HL-60/S4 (cell line): ENCODE measurements around the gene CLDN6.

Experiments used
- in situ Hi-C: fragments of 300-500 bp; cut with MboI; formaldehyde crosslinking; loops from 2 replicates; pipeline ENCODE4 v1.14.3; 2022; ENCODE audit warnings: low sequenced_read_pairs

The CLDN6 gene

DNA sequence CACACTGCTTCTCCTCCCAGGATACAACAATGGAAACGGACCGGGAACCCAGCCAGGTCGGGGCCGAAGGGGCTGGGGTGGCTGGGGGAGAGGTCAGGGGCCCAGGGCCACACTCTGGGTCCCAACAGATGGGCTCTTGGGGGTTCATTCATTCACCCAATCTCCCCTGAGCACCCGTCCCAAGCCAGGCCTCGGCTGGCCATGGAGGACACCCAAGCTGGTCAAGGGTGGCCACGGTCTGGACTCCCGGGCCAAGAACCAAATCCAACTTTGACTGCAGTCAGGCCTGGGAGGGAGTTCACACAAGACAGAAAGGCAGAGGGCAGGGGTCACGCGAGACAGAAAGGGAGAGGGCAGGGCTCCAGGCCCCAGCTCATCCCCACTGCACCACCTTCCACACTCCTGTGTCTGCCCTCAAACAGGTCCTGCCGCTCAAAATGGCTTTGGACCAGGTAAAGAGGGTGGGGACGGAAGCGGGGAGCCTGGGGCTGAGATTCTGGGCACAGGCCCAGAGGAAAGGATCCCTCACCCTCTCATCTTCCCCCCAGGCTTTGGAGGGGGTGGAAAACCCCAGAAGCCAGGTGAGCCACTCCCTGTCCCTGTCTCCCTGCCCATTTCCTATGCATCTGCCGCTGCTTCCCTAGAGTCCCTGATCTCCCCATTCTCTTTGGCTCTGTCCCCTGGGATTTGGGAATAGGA is 25.5 kb downstream of the CLDN6 start:
- in situ Hi-C loops: no loop called here

DNA sequence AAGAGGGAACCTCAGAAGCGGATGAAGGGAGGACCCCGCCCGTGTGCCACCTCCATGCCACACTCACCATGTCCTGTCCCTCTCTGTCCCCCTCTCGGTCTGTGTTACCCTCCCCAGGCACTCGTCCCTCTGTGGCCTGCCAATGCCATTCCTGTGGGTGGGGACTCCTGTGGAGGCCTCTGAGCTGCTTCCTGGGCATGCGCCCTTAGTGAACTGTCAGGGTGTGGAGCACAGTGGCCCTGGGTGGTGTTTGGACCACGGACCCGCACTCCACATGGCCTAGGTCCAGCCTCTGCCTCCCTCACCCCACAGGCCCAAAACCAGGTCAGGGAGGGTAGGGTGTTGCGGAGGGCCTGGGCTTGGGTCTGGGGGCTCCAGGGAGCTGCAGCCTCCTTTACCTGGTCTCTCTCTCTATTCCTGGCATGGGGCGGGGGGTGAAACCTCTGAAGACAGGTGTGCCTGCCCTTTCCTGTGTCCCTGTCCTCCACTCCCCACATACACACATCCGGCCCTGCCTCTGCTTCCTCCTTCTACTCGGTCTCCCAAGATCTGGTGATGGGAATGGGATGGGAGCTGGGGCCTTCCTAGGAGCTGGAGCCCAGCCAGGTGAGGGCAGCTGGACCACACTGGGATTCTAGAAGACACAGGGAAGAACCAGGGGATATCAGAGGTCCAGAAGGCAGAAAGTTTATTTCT is 26.3 kb downstream of the CLDN6 start:
- in situ Hi-C loops: no loop called here

DNA sequence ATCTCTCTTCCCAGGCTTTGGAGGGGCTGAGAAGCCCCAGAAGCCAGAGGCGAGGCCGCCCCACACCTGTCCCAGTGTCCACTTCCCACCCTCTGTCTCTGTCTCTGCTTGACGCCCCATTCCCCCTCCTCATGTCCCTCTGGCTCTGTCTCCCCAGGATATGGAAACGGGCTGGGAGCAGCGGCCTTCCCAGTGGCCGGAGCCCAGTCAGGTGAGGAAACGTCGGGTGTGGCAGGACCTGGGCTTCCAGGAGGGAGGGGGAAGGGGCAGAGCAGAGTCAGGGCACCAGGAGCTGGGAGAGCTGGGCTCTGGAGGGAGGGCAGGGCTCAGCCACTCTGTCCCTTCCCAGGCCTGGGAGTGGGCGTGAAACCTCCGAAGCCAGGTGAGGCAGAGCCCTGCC is 27.1 kb downstream of the CLDN6 start:
- in situ Hi-C loops: no loop called here

DNA sequence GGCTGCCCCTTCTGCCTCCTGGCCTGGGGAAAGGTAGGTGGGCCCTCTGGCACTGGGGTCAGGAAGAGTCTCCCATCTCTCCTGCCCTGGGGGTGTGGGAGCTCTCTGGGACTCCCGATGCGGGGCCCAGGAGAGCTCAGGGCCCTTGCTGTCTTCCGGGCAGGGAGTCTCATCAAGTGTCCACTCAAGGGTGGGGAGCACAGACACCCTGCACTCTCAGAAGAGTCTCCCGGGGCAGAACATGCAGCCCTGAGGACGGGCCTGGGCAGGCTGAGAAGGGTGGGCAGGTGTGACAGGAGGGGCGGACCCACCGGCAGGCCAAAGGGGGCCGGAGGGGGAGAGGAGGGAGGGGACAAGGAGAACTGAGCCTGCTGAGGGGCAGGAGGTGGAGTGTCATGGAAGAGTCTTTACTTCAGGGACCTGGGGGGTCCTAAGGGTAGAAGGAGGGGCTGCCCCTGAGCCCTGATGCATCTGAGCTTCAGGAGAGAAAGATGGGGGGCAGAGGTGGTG is 29.3 kb downstream of the CLDN6 start:
- in situ Hi-C loops: no loop called here

DNA sequence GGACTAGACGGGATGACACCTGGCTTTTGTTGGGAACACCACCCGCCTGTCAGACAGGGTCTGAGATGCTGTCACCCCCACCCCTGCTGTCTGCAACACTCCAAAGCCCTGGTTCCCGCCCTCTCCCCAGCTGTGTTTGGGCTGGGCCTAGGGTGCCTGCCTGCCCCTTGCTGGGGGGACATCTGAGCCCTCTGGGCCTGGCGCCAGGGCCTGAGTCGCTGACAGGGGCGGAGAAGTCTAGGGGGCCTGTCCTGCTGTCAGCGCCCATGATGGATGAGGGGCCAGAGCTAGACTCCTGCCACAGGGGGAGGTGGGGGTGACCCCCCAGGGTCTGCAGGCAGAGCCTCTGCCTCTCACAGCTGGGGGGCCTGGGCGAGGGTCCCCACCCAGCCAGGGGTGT is 30.1 kb downstream of the CLDN6 start:
- in situ Hi-C loops: no loop called here

DNA sequence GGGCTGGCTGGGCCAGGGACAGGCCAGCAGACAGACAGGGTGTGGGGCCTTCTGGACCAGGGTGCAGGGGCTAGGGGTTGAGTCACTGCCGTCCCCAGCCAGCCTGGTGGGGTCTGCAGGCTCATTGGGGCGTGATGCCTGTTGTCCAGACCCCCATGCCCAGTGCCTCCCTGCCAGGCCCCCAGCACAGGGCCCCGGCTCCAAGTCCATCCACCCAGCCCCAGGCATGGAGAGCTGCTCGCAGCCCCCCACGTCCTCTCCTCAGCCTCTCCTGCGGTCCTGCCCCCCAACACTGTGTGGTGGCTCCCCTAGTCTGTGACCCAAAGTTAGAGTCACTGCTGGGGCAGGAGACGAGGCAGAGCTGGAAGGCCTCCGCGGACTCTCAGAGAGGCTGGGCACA is 30.7 kb downstream of the CLDN6 start:
- in situ Hi-C loops: no loop called here

DNA sequence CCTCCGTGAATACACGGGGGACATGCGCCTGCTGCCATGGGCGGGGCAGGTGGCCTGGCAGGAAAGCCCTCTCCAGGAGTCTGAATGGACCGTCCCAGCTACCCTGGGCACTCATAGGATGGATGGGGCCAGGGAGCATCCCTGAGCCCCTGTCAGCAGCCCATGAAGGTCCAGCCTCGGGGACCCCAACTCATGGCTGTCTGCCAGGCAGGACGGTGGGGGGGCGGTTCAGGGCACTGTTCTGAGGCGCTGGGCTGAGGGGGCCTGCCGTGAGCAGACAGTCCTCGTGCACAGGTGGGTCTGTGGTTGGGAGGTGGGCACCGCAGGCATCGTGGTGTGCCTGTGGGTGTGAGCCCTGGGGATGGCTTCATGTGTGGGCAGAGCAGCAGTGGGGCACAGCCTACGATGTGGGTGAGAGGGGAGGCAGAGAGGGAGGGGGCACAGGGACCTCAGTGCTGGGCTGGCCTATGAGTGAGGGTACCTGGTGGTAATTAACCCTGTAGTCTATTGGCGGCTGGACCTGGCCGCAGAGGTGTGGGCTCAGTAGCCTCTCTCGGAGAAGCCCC is 31.3 kb downstream of the CLDN6 start:
- in situ Hi-C loops: no loop called here

DNA sequence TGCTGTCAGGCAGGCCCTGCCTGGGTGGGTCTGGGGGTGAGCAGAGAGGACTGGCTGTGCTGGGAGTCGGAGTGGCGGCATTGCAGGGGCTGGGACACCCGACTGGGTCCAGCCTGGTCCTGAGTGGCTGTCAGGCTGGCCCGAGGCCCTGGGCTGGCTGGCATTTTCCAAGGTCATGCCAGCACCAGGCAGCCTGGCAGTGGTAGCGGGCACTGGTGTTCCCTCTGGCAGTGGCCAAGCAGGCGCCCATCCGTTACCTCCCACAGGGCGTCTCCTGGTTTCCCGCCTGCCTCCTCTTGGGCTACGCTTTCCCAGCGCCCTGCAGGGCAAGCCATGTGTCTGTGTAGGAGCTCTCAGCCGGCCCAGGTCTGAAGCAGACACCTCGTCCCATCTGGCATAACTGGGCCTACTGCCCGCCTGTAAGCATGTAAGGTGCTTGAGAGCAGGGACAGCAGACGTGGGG is 32.1 kb downstream of the CLDN6 start:
- in situ Hi-C loops: no loop called here

DNA sequence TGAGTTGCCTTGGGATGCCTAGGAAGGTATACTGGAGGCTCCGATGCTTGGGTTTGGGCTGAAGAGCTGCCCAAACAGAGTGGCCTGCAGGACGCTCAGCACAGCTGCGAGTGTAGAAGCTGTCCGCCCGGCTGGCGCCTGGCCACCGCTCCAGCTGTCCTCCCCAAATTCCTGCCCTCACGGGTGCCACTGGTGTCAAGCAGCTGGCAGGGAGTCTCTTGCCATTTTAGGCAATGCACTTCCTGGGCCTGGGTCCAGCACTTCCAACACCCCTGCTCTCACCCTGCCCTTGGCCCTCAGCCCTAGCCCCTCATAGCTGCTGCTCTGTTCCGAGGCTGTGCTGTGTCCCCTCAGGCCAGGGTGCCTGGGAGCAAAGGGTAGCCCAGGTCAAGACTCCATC is 32.5 kb downstream of the CLDN6 start:
- in situ Hi-C loops: no loop called here

DNA sequence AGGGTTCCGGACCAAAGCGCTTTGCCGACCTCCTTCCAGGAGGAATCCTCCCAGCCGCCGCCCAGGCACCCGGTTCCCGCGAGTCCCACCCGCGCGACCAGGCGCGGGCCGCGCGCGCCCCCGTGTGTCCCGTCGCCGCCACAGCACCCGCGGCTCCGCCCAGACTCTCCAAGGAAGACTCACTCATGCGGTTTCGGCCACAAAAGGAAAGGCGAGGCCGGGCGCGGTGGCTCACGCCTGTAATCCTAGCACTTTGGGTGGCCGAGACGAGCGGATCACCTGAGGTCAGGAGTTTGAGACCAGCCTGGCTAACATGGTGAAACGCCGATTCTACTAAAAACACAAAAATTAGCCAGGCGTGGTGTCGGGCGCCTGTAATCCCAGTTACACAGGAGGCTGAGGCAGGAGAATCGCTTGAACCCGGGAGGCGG is 34.3 kb downstream of the CLDN6 start:
- in situ Hi-C loops: no loop called here

DNA sequence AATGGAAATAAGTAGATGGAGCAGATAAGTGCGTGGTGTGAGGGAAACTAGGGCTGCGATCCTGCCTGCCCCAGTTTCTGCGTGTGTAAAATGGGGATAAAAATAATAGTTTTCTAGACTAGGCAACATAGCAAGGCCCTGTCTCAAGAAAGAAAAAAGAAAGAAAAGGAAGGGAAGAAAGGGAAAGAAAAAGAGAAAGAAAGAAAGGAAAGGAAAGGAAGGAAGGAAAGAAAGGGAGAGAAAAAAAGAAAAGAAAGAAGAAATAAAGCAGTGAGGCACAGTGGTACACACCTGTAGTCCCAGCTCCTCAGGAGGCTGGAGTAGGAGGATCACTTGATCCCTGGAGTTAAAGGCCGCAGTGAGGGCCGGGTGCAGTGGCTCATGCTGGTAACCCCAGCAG is 35.6 kb downstream of the CLDN6 start:
- in situ Hi-C loops: no loop called here

DNA sequence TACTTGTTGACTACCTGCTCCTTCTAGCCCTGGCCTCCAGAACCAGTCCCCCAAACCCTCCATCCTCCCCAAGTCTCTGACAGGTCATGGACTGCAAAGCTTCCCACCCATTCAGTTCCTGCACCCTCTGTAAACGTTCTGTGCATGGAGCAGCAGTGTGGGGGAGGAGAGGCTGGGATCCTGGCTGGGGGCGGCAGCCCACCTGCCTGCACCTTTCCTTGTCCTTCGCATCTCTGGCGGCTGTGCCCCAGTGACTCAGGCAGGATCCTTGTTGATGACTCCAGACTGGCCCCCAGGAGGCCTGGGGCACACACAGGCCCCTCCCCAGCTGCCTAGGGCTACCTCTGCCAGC is 36.1 kb downstream of the CLDN6 start:
- in situ Hi-C loops: no loop called here

DNA sequence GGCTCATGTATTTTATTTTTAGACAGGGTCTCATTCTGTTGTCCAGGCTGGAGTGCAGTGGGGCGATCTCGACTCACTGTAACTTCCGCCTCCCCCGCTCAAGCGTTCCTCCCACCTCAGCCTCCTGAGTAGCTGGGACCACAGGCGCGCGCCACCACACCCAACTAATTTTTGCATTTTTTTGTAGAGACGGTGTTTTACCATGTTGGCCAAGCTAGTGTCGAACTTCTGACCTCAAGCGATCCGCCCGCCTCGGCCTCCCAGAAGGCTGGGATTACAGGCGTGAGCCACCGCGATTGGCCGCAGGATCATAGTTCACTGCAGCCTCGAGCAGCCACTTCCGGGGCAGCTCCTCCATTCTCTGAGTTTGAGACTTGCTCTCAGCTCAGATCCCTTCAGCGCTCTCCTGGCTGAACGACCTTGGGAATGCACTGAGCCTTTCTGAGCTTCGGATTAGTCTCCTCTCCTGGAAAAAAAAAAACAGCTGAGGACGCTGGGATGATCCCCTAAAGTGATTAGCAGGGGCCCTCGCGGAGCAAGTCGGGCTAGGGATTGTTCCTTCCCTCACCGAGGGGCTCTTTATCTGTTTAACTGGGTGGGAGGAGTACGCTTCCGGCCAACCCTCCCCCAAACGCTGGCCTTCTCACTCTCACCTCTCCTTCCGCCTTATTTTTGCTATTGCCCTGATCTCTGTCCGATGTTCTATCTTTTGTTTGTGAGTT is 36.6 kb downstream of the CLDN6 start:
- in situ Hi-C loops: no loop called here

DNA sequence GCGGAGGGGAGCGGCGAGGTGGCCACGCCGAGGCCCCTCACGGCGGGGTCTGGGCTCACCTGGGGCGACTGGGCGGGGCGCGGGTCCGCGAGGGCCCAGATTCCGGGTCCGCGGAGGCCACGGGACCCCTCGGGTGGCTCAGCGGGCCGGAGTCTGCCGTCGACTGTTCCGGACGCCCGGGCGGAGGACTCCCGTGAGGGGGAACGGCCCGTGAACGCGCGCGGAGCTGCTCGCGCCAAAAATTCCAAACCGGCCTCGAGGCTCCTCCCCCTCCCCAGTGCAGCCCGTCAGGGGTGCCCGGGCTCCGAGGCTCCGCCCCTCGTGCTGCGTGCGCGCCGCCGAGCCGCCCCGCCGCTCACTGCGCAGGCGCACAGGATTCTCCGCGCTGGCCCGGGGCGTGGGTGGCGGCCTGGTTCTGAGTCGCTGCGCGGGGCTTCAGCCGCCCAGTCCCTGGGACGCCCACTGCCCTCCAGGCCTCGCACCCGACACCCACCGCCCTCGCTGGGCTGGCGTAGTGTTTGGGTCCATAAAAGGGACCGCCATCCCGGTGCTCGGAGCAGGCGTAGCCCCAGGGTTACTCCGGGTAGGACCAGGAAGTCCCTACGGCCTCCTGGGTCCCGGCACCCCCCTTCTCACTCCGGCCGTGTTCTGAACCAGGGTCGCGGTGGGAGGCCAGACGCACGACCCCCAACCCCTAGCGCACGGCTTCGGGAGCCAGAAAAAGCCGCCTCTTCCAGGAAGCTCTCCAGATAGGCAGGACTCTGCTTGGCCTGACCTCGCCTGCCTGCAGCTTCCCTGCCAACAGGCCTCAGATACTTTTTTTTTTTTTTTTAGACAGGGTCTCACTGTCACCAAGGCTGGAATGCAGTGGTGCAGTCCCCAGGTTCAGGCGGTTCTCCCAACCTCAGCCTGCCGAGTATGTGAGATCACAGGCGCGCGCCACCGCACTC is 37.5 kb downstream of the CLDN6 start, which contains the start of gene PKMYT1:
TSS of gene PKMYT1 (minus strand) at position 220 of the 950 bp plus-strand sequence. CDS start 789 bp downstream, outside the sequence.
- in situ Hi-C loops: no loop called here

DNA sequence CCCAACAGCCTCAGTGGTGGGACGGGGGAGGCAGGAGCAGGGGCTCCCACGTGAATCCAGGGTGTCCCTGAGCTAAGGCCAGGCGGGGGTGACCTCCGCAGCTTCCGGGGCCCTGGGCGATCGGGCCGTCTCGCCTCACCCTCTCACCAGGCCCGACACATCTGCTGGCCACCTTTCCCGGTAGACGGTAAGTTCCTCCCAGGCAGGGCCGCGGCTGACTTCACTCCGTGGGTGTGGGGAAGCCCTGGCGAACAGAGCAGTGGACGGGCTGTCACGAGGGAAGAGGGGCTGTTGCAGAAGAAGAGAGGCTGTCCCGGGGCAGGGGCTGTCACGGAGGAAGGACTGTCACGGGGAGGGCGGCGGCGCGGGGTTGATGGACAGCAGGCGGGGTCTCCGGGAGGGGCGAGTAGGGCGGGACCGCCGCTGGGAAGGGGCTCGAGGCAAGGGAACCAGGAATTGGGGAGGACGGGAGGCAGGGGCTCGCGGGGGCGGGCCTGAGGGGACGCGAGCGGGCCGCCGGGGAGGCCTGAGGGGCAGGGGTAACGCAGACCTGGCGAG is 38.2 kb downstream of the CLDN6 start:
- in situ Hi-C loops: no loop called here

DNA sequence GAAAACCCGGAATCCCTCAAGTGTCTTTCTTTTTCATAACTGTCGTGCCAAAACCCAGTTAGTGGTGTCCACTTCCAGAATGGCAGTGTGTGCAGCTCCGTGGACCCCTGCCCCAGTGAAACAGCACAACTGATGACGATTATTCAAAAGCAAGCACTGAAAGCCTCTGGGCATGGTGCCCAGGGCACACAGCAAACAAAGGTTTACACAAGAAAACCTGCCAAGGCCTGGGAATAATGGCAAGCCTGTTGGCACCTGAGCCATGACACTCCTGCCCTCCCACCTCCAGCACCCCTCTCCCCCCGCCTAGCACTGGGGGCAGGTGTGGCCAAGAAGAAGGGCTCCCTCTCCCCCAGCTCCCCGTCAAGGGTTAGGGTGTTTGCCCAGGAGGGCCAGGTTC is 40.5 kb downstream of the CLDN6 start:
- in situ Hi-C loops: no loop called here

DNA sequence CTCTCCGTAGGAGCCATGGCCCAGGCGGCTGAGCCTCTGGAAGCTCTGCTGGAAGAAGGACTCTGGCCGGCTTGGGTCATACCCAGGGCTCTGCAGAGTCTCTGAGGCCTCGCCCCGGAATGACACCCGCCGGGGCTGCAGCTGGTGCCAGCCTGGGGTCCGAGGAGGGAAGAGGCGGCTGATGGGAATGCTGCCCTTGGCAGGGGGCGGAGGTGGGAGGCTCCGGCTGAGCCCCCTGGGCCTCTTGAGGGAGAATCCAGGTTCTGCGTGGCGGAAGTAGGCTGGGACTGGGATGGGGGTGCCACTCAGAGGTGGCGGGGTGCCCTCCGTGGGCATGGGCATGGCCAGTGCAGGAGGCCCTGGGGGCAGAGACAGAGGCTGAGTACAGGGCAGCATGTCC is 41.3 kb downstream of the CLDN6 start:
- in situ Hi-C loops: no loop called here

DNA sequence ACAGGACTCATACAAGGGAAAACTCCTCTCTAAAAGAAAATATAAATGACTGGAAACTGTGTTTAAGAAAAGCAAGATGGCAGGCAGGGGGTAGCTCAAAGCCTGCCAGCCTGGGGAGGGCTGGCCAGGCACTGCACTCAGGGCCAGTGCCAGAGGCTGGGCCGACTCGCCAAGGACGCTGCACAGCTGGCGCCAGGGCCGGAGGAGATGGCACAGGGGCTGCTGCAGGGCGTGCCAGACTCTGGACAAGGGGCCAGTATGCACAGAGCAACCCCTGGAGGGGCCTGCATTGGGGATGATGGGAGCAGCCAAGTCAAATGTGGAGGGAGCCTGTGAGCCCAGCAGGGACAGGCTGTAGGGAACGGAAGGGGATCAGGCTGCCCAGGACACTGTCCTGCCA is 41.8 kb downstream of the CLDN6 start:
- in situ Hi-C loops: no loop called here

DNA sequence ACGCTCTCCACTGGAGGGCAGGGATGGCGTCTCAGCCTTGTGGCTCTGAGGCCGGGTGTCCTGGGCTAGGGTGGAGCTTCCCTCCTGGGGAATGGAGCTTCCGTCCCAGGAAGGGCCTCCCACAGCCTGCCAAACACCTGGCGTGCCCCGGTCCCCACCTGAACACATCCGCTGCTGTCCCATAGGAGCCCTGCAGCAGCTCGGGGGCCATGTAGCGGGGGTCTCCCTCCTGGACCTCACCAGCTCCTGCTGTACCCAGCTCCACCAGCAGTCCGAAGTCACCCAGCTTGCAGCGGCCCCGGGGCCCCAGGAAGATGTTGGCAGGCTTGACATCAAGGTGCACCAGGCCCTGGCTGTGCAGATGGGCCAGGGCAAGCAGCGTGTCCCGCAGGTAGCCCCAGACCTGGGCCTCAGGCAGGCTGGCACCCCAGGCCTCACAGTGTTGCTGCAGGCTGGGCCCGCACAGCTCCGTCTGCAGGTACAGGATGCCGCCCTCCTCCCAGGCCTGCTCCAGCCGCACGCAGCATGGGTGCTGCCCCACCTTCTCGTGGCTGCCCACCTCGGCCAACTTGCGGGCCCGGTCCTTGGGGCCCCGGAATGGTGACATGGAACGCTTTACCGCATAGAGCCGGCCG is 42.7 kb downstream of the CLDN6 start:
- in situ Hi-C loops: no loop called here
